H9 (cell line): ENCODE results near the gene RFX4. TPM values are rescaled to one million over a fixed set of nuclear protein-coding genes. Genes with fewer than 3 reads are reported as not detected.

Experiments
- DNase-seq: peaks from one replicate; pipeline ENCODE4 v3.0.0-alpha.2; 2017
- H2AFZ ChIP-seq: one replicate; pipeline ENCODE4 v1.6.1; 2013; ENCODE audit warnings: mild to moderate bottlenecking, low read length, control low read depth, moderate library complexity
- H2AK5ac ChIP-seq: 2 replicates; pipeline ENCODE4 v1.6.1; 2013; ENCODE audit warnings: low read length, control low read depth, mixed read lengths; ENCODE audit not compliant: insufficient read length
- H2BK120ac ChIP-seq: one replicate; pipeline ENCODE4 v1.6.1; 2013; ENCODE audit warnings: low read depth, mild to moderate bottlenecking, low read length, control low read depth, inconsistent platforms; ENCODE audit not compliant: poor library complexity, severe bottlenecking
- H2BK12ac ChIP-seq: 2 replicates; pipeline ENCODE4 v1.6.1; 2013; ENCODE audit warnings: low read length, control low read depth, mixed read lengths, low read depth; ENCODE audit not compliant: insufficient read length
- H2BK15ac ChIP-seq: 2 replicates; pipeline ENCODE4 v1.6.1; 2013; ENCODE audit warnings: low read depth, low read length, control low read depth
- H2BK20ac ChIP-seq: one replicate; pipeline ENCODE4 v1.6.1; 2013; ENCODE audit warnings: low read depth, mild to moderate bottlenecking, low read length, control low read depth, inconsistent platforms; ENCODE audit not compliant: poor library complexity, severe bottlenecking
- H2BK5ac ChIP-seq: 2 replicates; pipeline ENCODE4 v1.6.1; 2013; ENCODE audit warnings: low read length, control low read depth, mixed read lengths; ENCODE audit not compliant: insufficient read length
- H3K14ac ChIP-seq: 2 replicates; pipeline ENCODE4 v1.6.1; 2013; ENCODE audit warnings: low read length, control low read depth; ENCODE audit not compliant: insufficient read depth
- H3K18ac ChIP-seq: 2 replicates; pipeline ENCODE4 v1.6.1; 2013; ENCODE audit warnings: low read depth, mild to moderate bottlenecking, mixed read lengths, low read length, control low read depth; ENCODE audit not compliant: insufficient read length
- H3K23ac ChIP-seq: 2 replicates; pipeline ENCODE4 v1.6.1; 2013; ENCODE audit warnings: low read length, control low read depth, mixed read lengths, low read depth; ENCODE audit not compliant: insufficient read length
- H3K23me2 ChIP-seq: 2 replicates; pipeline ENCODE4 v1.6.1; 2013; ENCODE audit warnings: low read depth, mild to moderate bottlenecking, mixed read lengths, low read length, control low read depth; ENCODE audit not compliant: insufficient read length, poor library complexity, severe bottlenecking
- H3K27ac ChIP-seq: 2 replicates; pipeline ENCODE4 v1.5.1; 2013; ENCODE audit warnings: low read length, control low read depth, mixed read lengths, low read depth; ENCODE audit not compliant: insufficient read length
- H3K27me3 ChIP-seq: 2 replicates; pipeline ENCODE4 v1.6.1; 2013; ENCODE audit warnings: low read length, control low read depth, inconsistent platforms; ENCODE audit not compliant: insufficient read depth
- H3K4ac ChIP-seq: 2 replicates; pipeline ENCODE4 v1.6.1; 2013; ENCODE audit warnings: low read depth, mild to moderate bottlenecking, control low read depth, inconsistent platforms, low read length, moderate library complexity
- H3K4me1 ChIP-seq: 2 replicates; pipeline ENCODE4 v1.6.1; 2013; ENCODE audit warnings: low read length, control low read depth, inconsistent platforms; ENCODE audit not compliant: insufficient read depth
- H3K4me2 ChIP-seq: 2 replicates; pipeline ENCODE4 v1.6.1; 2013; ENCODE audit warnings: low read length, control low read depth, mixed read lengths; ENCODE audit not compliant: insufficient read length, insufficient read depth
- H3K56ac ChIP-seq: 2 replicates; pipeline ENCODE4 v1.6.1; 2013; ENCODE audit warnings: low read depth, mild to moderate bottlenecking, mixed read lengths, low read length, control low read depth; ENCODE audit not compliant: insufficient read length
- H3K79me1 ChIP-seq: 2 replicates; pipeline ENCODE4 v1.6.1; 2013; ENCODE audit warnings: low read depth, mild to moderate bottlenecking, moderate library complexity, low read length, control low read depth, inconsistent platforms; ENCODE audit not compliant: insufficient read depth, poor library complexity, severe bottlenecking
- H3K79me2 ChIP-seq: 2 replicates; pipeline ENCODE4 v1.6.1; 2013; ENCODE audit warnings: low read length, control low read depth, inconsistent platforms; ENCODE audit not compliant: insufficient read depth
- H3K9ac ChIP-seq: 2 replicates; pipeline ENCODE4 v1.6.1; 2013; ENCODE audit warnings: low read length, control low read depth, mixed read lengths; ENCODE audit not compliant: insufficient read length; ENCODE audit errors: extremely low read depth
- H3K9me3 ChIP-seq: one replicate; pipeline ENCODE4 v1.6.1; 2013; ENCODE audit warnings: low read depth, low read length, inconsistent platforms; ENCODE audit not compliant: control insufficient read depth
- H3T11ph ChIP-seq: one replicate; pipeline ENCODE4 v1.6.1; 2013; ENCODE audit warnings: mild to moderate bottlenecking, low read length, control low read depth, inconsistent platforms
- H4K20me1 ChIP-seq: one replicate; pipeline ENCODE4 v1.6.1; 2013; ENCODE audit not compliant: control insufficient read depth, insufficient read length, insufficient read depth
- H4K5ac ChIP-seq: 2 replicates; pipeline ENCODE4 v1.6.1; 2013; ENCODE audit warnings: low read depth, mild to moderate bottlenecking, mixed read lengths, low read length, control low read depth; ENCODE audit not compliant: insufficient read length
- H4K8ac ChIP-seq: replicated peaks from 2 replicates; pipeline ENCODE4 v1.6.1; 2013; ENCODE audit warnings: low read length, control low read depth, mixed read lengths, low read depth; ENCODE audit not compliant: insufficient read length
- H4K91ac ChIP-seq: 2 replicates; pipeline ENCODE4 v1.6.1; 2013; ENCODE audit warnings: low read depth, mild to moderate bottlenecking, moderate library complexity, mixed read lengths, low read length, control low read depth; ENCODE audit not compliant: insufficient read length
- H3K27ac Mint-ChIP-seq, 3 experiments: 2 replicates in 2 of 3; 3 replicates in 1 of 3; pipeline ENCODE4 v1.8.0; 2020 to 2021; ENCODE audit warnings: mixed read lengths in 3 of 3, mild to moderate bottlenecking in 1 of 3, moderate library complexity in 1 of 3
- H3K27me3 Mint-ChIP-seq: 2 replicates; pipeline ENCODE4 v1.8.0; 2021; ENCODE audit warnings: low read depth, mild to moderate bottlenecking, moderate library complexity, mixed read lengths
- H3K36me3 Mint-ChIP-seq, 3 experiments: 2 replicates in 2 of 3; 3 replicates in 1 of 3; pipeline ENCODE4 v1.8.0; 2020 to 2021; ENCODE audit warnings: low read depth in 3 of 3, mixed read lengths in 3 of 3; ENCODE audit not compliant: insufficient read depth in 1 of 3
- H3K4me1 Mint-ChIP-seq, 2 experiments: 2 replicates each; pipeline ENCODE4 v1.8.0; 2020; ENCODE audit warnings: mixed read lengths in 2 of 2
- H3K4me3 Mint-ChIP-seq, 2 experiments: 2 replicates in 1 of 2; 3 replicates in 1 of 2; pipeline ENCODE4 v1.8.0; 2020 to 2021; ENCODE audit warnings: mild to moderate bottlenecking in 2 of 2, mixed read lengths in 2 of 2, moderate library complexity in 1 of 2
- H3K9me3 Mint-ChIP-seq, 2 experiments: 2 replicates in 1 of 2; 3 replicates in 1 of 2; pipeline ENCODE4 v1.8.0; 2020; ENCODE audit warnings: mild to moderate bottlenecking in 2 of 2, mixed read lengths in 2 of 2, moderate library complexity in 1 of 2
- total RNA-seq: library from RNA; stranded (reverse); gene quantifications from 2 replicates; pipeline ENCODE4 v1.2.1, GENCODE V29; 2021
- TF ChIP-seq, protein P1 (sequence below): fragments of 200-600 bp; sonication (generic); conservative IDR thresholded peaks from 3 replicates; pipeline ENCODE4 v1.8.0; 2021; ENCODE audit warnings: antibody characterized with exemption, mild to moderate bottlenecking

The RFX4 gene
- total RNA-seq, 1 experiment from 2014 or later: 0.57 TPM

DNA sequence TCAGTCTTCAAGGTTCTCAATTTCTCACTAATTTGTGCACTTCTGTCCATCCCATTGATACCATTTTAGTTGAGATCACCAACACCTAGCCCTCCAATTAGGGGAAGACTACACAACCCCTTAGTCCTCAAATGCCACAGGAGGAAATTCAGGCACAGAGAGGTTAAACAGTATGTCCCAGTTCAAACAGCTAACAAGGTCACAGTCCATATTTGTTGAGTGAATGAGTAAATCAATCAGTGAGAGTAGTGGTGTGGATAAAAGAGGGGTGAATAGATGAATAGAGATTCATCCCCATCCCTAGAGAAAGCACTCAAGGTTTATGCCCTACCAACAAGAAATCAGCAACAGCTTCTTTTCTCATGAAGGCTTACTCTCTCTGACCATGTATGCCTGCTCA lies 97.5 kb downstream of the RFX4 start:
- Histone ChIP-seq H2AK5ac (no peak overlapping the region), H3K27ac (no peak overlapping the region), H2BK20ac (no peak overlapping the region), H3K4me2 (no peak overlapping the region), H3K27me3 (no peaks in the 10 kb centered on the region), H3K56ac (no peak overlapping the region), H2BK15ac (no peak overlapping the region), H4K91ac (no peak overlapping the region), H4K8ac (no peak overlapping the region), H3T11ph (no peak overlapping the region), H3K9ac (no peak overlapping the region), H4K20me1 (no peaks in the 10 kb centered on the region), H3K23ac (no peak overlapping the region), H3K23me2 (no peaks in the 10 kb centered on the region), H2BK12ac (no peak overlapping the region), H3K4me1 (peaks cover 12% of the 10 kb centered on the region), H4K5ac (no peak overlapping the region), H2AFZ (no peak overlapping the region), H3K79me2 (no peaks in the 10 kb centered on the region), H3K9me3 (no peaks in the 10 kb centered on the region), H3K18ac (no peak overlapping the region), H3K79me1 (no peaks in the 10 kb centered on the region), H3K14ac (no peak overlapping the region), H2BK5ac (no peak overlapping the region), H3K4ac (no peak overlapping the region), H2BK120ac (no peak overlapping the region)
- Mint-ChIP-seq H3K36me3 (no peaks in the 10 kb centered on the region), H3K9me3 (no peaks in the 10 kb centered on the region; a peak in 1 of 5 replicates), H3K4me3 (no peak overlapping the region), H3K4me1 (peaks cover 23 to 31% of the 10 kb centered on the region in 2 experiments), H3K27ac (no peak overlapping the region), H3K27me3 (peaks cover 9% of the 10 kb centered on the region)
- TF ChIP-seq, protein P1, sequence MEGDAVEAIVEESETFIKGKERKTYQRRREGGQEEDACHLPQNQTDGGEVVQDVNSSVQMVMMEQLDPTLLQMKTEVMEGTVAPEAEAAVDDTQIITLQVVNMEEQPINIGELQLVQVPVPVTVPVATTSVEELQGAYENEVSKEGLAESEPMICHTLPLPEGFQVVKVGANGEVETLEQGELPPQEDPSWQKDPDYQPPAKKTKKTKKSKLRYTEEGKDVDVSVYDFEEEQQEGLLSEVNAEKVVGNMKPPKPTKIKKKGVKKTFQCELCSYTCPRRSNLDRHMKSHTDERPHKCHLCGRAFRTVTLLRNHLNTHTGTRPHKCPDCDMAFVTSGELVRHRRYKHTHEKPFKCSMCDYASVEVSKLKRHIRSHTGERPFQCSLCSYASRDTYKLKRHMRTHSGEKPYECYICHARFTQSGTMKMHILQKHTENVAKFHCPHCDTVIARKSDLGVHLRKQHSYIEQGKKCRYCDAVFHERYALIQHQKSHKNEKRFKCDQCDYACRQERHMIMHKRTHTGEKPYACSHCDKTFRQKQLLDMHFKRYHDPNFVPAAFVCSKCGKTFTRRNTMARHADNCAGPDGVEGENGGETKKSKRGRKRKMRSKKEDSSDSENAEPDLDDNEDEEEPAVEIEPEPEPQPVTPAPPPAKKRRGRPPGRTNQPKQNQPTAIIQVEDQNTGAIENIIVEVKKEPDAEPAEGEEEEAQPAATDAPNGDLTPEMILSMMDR: no peak
- DNase-seq: no peak
